ENCODE results near the gene AHSG.

AHSG gene

DNA sequence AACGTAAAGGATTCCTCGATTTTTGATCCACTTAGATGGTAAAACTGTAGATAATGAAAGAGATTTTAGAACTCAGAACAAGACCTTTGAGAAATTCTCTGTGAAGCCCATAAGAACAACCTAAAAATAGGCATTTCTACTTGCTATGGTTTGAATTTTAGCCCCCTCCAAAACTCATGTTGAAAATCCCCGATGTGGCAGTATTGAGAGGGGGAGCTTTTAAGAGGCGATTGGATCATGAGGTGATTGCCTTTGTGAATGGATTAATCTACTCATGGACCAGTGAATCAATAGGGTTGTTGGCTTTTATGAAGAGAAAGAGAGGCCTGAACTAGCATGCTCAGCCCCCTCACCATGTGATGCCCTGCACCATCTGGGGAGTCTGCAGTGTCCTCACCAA is 20.2 kb upstream of the AHSG start:
- DNase-seq (ENCODE audit: extremely low read depth, low read depth) = no peak
- TF ChIP-seq, protein P1, sequence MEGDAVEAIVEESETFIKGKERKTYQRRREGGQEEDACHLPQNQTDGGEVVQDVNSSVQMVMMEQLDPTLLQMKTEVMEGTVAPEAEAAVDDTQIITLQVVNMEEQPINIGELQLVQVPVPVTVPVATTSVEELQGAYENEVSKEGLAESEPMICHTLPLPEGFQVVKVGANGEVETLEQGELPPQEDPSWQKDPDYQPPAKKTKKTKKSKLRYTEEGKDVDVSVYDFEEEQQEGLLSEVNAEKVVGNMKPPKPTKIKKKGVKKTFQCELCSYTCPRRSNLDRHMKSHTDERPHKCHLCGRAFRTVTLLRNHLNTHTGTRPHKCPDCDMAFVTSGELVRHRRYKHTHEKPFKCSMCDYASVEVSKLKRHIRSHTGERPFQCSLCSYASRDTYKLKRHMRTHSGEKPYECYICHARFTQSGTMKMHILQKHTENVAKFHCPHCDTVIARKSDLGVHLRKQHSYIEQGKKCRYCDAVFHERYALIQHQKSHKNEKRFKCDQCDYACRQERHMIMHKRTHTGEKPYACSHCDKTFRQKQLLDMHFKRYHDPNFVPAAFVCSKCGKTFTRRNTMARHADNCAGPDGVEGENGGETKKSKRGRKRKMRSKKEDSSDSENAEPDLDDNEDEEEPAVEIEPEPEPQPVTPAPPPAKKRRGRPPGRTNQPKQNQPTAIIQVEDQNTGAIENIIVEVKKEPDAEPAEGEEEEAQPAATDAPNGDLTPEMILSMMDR (IDR thresholded peaks at IDR 0.05; ENCODE audit: low read depth, low read length, missing control alignments) = no peak
- H3K4me3 ChIP-seq (replicated peaks; ENCODE audit: low read depth, low read length) = no peak overlapping the region

DNA sequence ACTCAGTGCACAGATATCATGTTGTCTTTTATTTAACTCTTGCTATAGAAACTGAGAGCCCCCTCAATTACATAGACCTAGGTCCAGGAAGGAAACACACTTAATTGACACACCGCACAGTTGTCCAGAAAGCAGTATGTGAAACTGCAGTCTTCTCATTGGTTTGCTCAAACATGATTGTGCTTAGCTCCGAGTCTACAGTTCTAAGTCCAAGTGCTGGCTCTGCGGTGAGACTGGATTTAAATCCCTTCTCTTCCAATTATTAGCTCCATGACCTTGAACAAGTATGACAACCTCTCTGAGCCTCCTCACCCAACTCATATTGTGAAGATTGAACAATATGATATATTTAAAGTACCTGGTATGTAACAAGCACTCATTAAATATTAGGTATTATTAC is 19.0 kb upstream of the AHSG start:
- no peak overlapping the region for H3K4me3 ChIP-seq (replicated peaks; ENCODE audit: low read depth, low read length)
- no peak for DNase-seq (ENCODE audit: extremely low read depth, low read depth)
- TF ChIP-seq, protein P1 (IDR thresholded peaks at IDR 0.05; ENCODE audit: low read depth, low read length, missing control alignments) = no peak

DNA sequence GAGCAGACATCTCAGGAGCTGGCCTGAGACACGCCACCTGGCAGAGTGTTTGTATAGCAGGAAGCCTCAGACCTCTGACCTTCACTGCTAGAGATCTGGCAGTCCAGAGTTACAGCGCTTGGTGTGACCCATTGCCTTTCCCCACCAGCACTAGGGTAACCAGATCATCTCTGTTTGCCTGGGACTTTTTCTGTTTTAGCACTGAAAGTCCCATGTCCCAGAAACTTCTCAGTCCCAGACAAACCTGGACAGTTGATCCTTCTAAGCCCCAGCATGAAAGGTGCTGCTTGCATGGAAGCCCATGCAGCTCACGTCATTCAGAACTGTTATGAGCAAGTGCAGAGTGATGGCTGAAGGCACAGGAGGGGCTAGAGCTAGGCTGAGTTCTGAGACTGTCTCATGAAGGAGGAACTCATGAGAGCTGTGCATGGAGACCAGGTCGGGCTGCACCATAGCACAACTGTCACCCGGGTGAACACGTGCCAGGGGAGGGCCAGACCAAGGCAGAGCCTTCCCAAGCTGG is 18.2 kb upstream of the AHSG start:
- TF ChIP-seq, protein P1 (IDR thresholded peaks at IDR 0.05; ENCODE audit: low read depth, low read length, missing control alignments) = no peak
- no peak overlapping the region for H3K4me3 ChIP-seq (replicated peaks; ENCODE audit: low read depth, low read length)
- no peak for DNase-seq (ENCODE audit: extremely low read depth, low read depth)

DNA sequence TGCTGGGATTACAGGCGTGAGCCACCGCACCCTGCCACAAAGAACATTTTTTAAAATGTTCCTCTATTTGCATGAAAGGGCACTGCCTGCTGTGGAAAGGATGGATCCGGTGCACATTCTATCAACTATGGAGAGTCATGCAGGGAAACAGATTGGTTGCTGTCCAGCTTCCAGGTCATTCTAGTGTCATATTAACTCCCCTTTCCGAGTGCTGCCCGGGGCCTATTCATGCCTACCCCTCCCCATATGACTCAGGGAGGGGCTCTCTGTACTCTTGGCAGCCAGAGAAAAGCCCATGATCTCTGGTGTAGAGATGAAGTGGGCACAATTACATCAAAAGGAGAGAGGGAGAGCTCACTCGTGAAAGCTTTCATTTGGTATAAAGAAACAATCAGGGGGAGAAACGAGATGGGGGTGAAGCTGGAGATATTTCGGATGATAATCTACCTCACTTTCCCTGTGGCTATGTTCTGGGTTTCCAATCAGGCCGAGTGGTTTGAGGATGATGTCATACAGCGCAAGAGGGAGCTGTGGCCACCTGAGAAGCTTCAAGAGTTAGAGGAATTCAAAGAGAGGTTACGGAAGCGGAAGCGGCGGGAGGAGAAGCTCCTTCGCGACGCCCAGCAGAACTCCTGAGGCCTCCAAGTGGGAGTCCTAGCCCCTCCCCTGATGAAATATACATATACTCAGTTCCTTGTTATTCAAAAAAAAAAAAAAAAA is 16.1 kb upstream of the AHSG start:
- TF ChIP-seq, protein P1 (IDR thresholded peaks at IDR 0.05; ENCODE audit: low read depth, low read length, missing control alignments) = no peak
- H3K4me3 ChIP-seq (replicated peaks; ENCODE audit: low read depth, low read length) = no peak overlapping the region
- DNase-seq (ENCODE audit: extremely low read depth, low read depth) = no peak

DNA sequence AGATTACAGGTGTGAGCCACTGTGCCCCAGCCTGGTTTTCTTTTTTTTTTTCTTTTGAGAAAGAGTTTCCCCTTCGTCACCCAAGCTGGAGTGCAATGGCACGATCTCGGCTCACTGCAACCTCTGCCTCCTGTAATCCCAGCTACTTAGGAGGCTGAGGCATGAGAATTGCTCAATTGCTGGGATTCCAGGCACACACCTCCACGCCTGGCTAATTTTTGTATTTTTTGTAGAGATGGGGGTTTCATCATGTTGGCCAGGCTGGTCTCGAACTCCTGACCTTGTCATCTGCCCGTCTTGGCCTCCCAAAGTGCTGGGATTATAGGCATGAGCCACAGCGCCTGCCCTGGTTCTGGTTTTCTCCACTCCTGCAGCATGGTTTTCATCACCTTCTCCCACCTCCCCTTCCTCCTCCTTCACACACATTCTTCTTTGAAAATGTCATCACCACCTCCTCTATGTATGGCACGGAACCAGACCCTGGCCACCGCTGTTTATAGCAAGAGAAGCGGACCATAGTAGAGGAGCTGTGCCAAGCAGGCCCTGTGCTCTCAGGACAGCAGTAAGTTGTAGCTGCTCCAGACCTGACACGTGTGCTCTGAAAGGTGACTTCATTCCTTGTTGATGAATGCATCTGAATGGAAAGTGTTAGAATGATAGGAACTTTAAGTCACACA is 14.6 kb upstream of the AHSG start:
- no peak for DNase-seq (ENCODE audit: extremely low read depth, low read depth)
- no peak overlapping the region for H3K4me3 ChIP-seq (replicated peaks; ENCODE audit: low read depth, low read length)
- TF ChIP-seq, protein P1 (IDR thresholded peaks at IDR 0.05; ENCODE audit: low read depth, low read length, missing control alignments) = no peak

GRCh38 chr3:186598794-186599141 is 14.1 kb upstream of the AHSG start:
- H3K4me3 ChIP-seq (replicated peaks; ENCODE audit: low read depth, low read length) = no peak overlapping the region
- TF ChIP-seq, protein P1 (IDR thresholded peaks at IDR 0.05; ENCODE audit: low read depth, low read length, missing control alignments) = no peak
- DNase-seq (ENCODE audit: extremely low read depth, low read depth) = no peak

All from HFF-Myc (cell line).